Gastrocnemius medialis (tissue), 4 donors: ENCODE data around the gene IMMT. TPM values are rescaled to one million over a fixed set of nuclear protein-coding genes. Genes with fewer than 3 reads are reported as not detected.
"Not testable (repeated sequence)": the region's sequence is repeated elsewhere in the genome, so short reads cannot be mapped to it uniquely, and the experiment has no call there.

Experiments
- ATAC-seq, 2 donors: fragments of 150-250 bp; one replicate each; pipeline ENCODE4 v1.9.1; 2016
- DNase-seq, 2 donors: peaks; one replicate each; pipeline ENCODE4 v3.0.0-alpha.2; 2019
- H3K27ac ChIP-seq, 4 donors: fragments of 200-600 bp; sonication (generic); 1 replicate in 1 of 4; 2 replicates in 3 of 4; pipeline ENCODE4 v1.5.1; 2016 to 2018; ENCODE audit warnings: mild to moderate bottlenecking in 2 of 4, moderate library complexity in 1 of 4
- H3K27me3 ChIP-seq, 3 donors: fragments of 200-600 bp; sonication (generic) in 2 of 3; 1 replicate in 1 of 3; 2 replicates in 2 of 3; pipeline versions ENCODE4 v1.5.1 to v1.6.0; 2016 to 2019; ENCODE audit warnings: mild to moderate bottlenecking in 1 of 3, moderate library complexity in 1 of 3
- H3K36me3 ChIP-seq, 2 donors: fragments of 200-600 bp; sonication (generic) in 1 of 2; one replicate each; pipeline ENCODE4 v1.5.1; 2017 to 2018
- H3K4me1 ChIP-seq, 2 donors: fragments of 200-600 bp; sonication (generic) in 1 of 2; one replicate each; pipeline ENCODE4 v1.5.1; 2016 to 2017; ENCODE audit warnings: mild to moderate bottlenecking in 2 of 2
- H3K4me3 ChIP-seq, 4 donors: fragments of 200-600 bp; sonication (generic) in 3 of 4; 1 replicate in 1 of 4; 2 replicates in 3 of 4; pipeline ENCODE4 v1.5.1; 2016 to 2019; ENCODE audit warnings: mild to moderate bottlenecking in 2 of 4
- H3K9me3 ChIP-seq, 3 donors: fragments of 200-600 bp; sonication (generic) in 2 of 3; 1 replicate in 1 of 3; 2 replicates in 2 of 3; pipeline ENCODE4 v1.5.1; 2016 to 2019
- POLR2A ChIP-seq, 2 donors: fragments of 450-650 bp; IDR thresholded peaks; one replicate each; pipeline ENCODE4 v1.6.1; 2017; ENCODE audit warnings: antibody characterized with exemption in 2 of 2, mild to moderate bottlenecking in 2 of 2, moderate library complexity in 2 of 2
- in situ Hi-C, 4 donors: fragments of 200-750 bp; cut with MboI; loops; one replicate each; pipeline versions ENCODE4 v1.15.0 to v1.8.0; 2017; ENCODE audit warnings: low sequenced_read_pairs in 4 of 4
- intact Hi-C: fragments of 100-400 bp; cut with DNase I; formaldehyde crosslinking; loops from one replicate; pipeline ENCODE4 v1.15.1; 2023; ENCODE audit warnings: low total_unique reads
- total RNA-seq, 4 donors: library from RNA; depleted of rRNA; stranded (reverse); fragments of >200 nt; gene quantifications; one replicate each; pipeline versions ENCODE4 v1.1.0 to v1.2.3, GENCODE V29; 2016
- TF ChIP-seq, protein P1 (sequence below), 5 experiments: fragments of 450-650 bp in 3 of 5; fragments of 200-600 bp in 2 of 5; sonication (generic) in 2 of 5; IDR thresholded peaks in 4 of 5; conservative IDR thresholded peaks in 1 of 5; 1 replicate in 4 of 5; 2 replicates in 1 of 5; pipeline ENCODE4 v1.5.1; 2016 to 2019; ENCODE audit warnings: antibody characterized with exemption in 5 of 5, mild to moderate bottlenecking in 3 of 5, moderate library complexity in 3 of 5

The IMMT gene
- total RNA-seq, 4 donors from 2014 or later = 83.5 to 153 (median 127) TPM

DNA sequence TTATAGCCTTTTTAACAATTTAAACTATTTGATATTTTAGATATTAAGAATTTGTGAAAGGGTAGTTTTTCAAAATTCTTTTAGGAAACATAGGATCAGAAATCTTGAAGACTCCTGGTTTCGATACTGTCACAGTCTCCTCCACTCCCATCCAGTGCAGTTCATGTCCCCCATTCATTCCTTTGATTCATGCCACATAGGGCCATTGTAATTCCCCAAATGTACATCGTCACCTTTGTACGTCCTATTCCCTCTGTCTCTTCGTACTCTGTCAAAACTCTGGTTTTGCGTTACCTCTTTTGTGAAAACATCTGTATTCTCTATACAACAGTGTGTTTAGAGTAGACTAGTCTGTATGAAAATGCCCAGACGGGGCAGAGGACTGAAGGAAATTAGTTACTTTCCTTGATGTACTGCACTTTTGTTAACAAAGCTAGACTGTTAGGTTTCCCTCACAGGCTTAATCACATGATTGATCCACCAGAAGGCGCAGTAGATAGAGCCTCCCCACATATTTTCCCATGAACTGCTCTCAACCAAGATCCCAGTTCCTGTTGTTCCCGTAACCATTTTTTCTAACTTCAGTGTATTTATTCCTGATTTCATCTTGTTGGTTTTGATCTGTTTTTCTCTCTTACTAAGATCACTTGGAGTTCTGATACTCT lies 6.5 kb upstream of the IMMT start:
- DNase-seq (no peak), ATAC-seq (no peak)
- in situ Hi-C loops (loop anchor here in 2 of 4 donors (25.0 kb wide), 2 partner anchors 360 to 410 kb away; partner anchors contain the start of genes CHMP3 (in 1 of the 2) and RNF103 (in 1 of the 2)), intact Hi-C loops (no loop called here)
- H3K9me3 ChIP-seq = no peaks in the 10 kb centered on the region
- TF ChIP-seq POLR2A (IDR thresholded peaks at IDR 0.05) = no peak
- TF ChIP-seq, protein P1, sequence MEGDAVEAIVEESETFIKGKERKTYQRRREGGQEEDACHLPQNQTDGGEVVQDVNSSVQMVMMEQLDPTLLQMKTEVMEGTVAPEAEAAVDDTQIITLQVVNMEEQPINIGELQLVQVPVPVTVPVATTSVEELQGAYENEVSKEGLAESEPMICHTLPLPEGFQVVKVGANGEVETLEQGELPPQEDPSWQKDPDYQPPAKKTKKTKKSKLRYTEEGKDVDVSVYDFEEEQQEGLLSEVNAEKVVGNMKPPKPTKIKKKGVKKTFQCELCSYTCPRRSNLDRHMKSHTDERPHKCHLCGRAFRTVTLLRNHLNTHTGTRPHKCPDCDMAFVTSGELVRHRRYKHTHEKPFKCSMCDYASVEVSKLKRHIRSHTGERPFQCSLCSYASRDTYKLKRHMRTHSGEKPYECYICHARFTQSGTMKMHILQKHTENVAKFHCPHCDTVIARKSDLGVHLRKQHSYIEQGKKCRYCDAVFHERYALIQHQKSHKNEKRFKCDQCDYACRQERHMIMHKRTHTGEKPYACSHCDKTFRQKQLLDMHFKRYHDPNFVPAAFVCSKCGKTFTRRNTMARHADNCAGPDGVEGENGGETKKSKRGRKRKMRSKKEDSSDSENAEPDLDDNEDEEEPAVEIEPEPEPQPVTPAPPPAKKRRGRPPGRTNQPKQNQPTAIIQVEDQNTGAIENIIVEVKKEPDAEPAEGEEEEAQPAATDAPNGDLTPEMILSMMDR (IDR thresholded peaks at IDR 0.05 in 4 of 5, conservative IDR thresholded peaks at IDR 0.05 in 1 of 5) = no peak
- H3K27me3 ChIP-seq = no peaks in the 10 kb centered on the region
- H3K4me1 ChIP-seq = peaks cover 35 to 37% of the 10 kb centered on the region in 2 donors
- no peak overlapping the region for H3K4me3 ChIP-seq
- H3K27ac ChIP-seq = peak overlapping the region; percentile 61 to 86 (median 76)
- peaks cover 0 to 13% of the 10 kb centered on the region in 2 donors for H3K36me3 ChIP-seq

DNA sequence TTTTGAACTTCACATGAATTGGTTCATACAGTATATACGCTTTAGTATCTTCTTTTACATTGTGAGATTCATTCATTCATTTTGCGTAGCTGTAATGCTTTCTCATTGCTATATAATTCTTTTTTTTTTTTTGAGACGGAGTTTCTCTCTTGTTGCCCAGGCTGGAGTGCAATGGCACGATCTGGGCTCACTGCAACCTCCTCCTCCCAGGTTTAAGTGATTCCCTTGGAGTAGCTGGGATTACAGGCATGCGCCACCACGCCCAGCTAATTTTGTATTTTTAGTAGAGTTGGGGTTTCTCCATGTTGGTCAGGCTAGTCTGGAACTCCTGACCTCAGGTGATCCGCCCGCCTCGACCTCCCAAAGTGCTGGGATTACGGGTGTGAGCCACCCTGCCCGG lies 5.3 kb upstream of the IMMT start:
- H3K9me3 ChIP-seq, DNase-seq, ATAC-seq, H3K27me3 ChIP-seq, intact Hi-C loops, H3K36me3 ChIP-seq: not testable (repeated sequence)
- peak overlapping the region; percentile 73 to 92 (median 74) for H3K4me3 ChIP-seq
- in situ Hi-C loops = loop anchor here in 2 of 4 donors (25.0 kb wide), 2 partner anchors 362 to 412 kb away; partner anchors contain the start of genes CHMP3 (in 1 of the 2) and RNF103 (in 1 of the 2)
- H3K4me1 ChIP-seq = peaks cover 46 to 48% of the 10 kb centered on the region in 2 donors
- TF ChIP-seq, protein P1 (IDR thresholded peaks at IDR 0.05 in 4 of 5, conservative IDR thresholded peaks at IDR 0.05 in 1 of 5) = peak in 1 of 5 experiments; percentile 5
- H3K27ac ChIP-seq = peak overlapping the region in 3 of 4 donors; percentile 86 to 88 (median 86)

DNA sequence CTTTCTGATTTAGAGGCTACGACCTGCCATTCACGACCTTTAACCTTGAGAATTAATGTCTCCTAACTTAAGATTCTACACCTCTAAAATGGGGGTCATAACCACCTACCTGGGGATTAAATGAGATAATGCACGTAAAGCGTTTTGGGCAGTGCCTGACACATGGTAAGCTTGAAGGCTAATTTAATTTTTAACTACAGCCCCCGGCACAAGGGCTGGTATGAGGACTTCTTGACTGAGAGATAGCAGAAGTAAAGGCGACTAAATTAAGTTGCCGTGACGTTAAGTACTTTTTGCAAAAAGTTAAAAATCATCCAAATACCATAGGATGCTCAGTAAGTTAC lies 4.5 kb upstream of the IMMT start:
- Histone ChIP-seq H3K4me1 (peaks cover 46 to 48% of the 10 kb centered on the region in 2 donors), H3K27me3 (no peaks in the 10 kb centered on the region), H3K9me3 (no peaks in the 10 kb centered on the region), H3K4me3 (peak overlapping the region; percentile 73 to 92 (median 74)), H3K27ac (peak overlapping the region; percentile 86 to 88 (median 87)), H3K36me3 (no peaks in the 10 kb centered on the region)
- no peak for TF ChIP-seq POLR2A (IDR thresholded peaks at IDR 0.05)
- TF ChIP-seq, protein P1 (IDR thresholded peaks at IDR 0.05 in 4 of 5, conservative IDR thresholded peaks at IDR 0.05 in 1 of 5) = no peak
- ATAC-seq (no peak), DNase-seq (no peak)
- in situ Hi-C loops = loop anchor here in 2 of 4 donors (25.0 kb wide), 3 partner anchors 362 to 838 kb away; partner anchors contain the start of genes CHMP3 (in 1 of the 2), ELMOD3 (in 1 of the 2), RETSAT (in 1 of the 2) and RNF103 (in 1 of the 2)
- intact Hi-C loops = no loop called here

GRCh38 chr2:86195808-86196387 lies 636 bp upstream of the IMMT start:
- H3K4me1 ChIP-seq = peaks cover 52 to 55% of the 10 kb centered on the region in 2 donors
- H3K27me3 ChIP-seq = no peaks in the 10 kb centered on the region

More at GRCh38 chr2:86195808-86196387, 636 bp upstream of the IMMT start:
- DNase-seq (no peak), ATAC-seq (no peak)
- TF ChIP-seq, protein P1 (IDR thresholded peaks at IDR 0.05 in 4 of 5, conservative IDR thresholded peaks at IDR 0.05 in 1 of 5) = peak in 1 of 5 experiments; percentile 1
- TF ChIP-seq POLR2A (IDR thresholded peaks at IDR 0.05) = no peak
- Histone ChIP-seq H3K36me3 (no peaks in the 10 kb centered on the region), H3K27ac (peak overlapping the region; percentile 95 to 100 (median 98)), H3K9me3 (no peaks in the 10 kb centered on the region), H3K4me3 (peak overlapping the region; percentile 80 to 99 (median 88))
- in situ Hi-C loops = loop anchor here in 1 of 4 donors (25.0 kb wide), 1 partner anchor 834 kb away; the partner anchor contains the start of genes ELMOD3 and RETSAT
- intact Hi-C loops = loop anchor here (1.0 kb wide), 1 partner anchor 246 kb away; no protein-coding TSS in a partner anchor
